ENCODE measurements around the gene TNFSF8. TPM values are rescaled to one million over a fixed set of nuclear protein-coding genes. Genes with fewer than 3 reads are reported as not detected.

Gene TNFSF8
- total RNA-seq, 1 experiment from 2014 or later = not detected

DNA sequence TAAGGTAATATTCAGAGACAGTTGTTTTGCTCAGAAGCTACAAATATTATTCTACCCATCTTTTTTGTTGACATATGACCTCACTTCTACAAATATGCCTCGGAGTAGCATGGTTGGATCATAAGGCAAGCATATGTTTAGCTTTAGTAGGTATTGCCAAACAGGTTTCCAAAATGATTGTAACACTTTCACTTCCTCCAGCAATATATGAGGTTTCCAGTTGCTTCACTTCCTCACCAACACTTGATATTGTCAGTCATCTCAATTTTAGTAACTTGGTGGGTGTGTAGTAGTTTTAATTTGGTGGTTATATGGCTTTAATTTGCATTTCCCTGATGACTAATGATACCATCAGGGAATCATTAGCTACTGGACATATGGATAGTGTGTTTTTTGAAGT lies 46.7 kb downstream of the TNFSF8 start:
- DNase-seq (ENCODE audit: extremely low read depth, low read depth) = no peak

DNA sequence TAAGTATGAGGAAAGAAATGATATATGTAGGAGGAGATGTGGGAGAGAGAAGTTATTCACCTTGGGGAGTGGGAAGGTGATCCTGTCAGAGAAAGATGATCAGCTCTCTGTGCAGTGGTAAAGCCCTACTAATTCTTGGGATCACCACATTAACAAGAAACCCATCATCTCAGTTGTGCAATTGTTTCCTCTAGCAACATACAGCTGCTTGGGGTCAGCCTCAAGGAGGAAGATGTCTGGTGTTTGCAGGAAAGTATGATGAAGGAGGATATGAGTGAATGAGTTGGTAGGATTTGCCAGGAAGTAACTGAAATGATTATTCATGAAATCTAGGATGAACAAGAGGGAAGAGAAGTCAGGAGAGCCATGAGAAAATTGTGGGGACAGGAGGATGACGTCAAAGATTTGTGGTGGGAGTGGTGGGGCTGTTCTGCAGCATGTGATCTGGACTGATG lies 50.1 kb downstream of the TNFSF8 start:
- no peak for DNase-seq (ENCODE audit: extremely low read depth, low read depth)

DNA sequence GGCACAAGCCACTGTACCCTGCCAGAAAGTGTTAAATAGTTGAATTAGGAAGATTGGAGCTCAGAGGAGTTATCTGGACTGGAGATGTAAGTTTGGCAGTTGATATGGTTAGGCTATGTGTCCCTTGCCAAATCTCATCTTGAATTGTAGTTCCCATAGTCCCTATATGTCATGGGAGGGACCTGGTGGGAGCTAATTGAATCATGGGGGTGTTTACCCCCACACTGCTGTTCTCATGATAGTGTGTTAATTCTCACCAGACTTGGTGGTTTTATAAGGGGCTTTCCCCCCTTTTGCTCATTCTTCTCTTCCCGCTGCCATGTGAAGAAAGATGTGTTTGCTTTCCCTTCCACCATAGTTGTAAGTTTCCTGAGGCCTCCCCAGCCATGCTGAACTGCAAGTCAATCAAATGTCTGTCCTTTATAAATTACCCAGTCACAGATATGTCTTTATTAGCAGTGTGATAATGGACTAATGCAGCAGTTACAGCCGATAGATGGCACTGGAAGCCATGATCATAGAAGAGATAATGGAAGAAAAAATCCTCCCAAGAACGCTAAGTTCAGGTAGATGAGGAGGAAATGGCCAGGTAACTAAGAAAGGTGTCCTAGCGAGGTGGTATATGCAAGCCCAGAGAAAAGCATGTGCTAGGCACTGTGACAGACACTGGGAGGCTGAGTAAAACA lies 51.4 kb downstream of the TNFSF8 start:
- no peak for DNase-seq (ENCODE audit: extremely low read depth, low read depth)

DNA sequence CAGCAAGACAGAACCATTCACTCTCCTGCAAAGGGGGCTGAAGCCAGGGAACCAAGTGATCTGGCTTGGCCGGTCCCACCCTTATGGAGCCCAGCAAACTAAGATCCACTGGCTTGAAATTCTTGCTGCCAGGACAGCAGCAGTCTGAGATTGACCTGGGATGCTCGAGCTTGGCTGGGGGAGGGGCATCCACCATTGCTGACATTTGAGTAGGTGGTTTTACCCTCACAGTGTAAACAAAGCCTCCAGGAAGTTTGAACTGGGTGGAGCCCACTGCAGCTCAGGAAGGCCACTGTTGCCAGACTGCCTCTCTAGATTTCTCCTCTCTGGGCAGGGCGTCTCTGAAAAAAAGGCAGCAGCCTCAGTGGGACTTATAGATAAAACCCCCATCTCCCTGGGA lies 60.5 kb downstream of the TNFSF8 start:
- DNase-seq (ENCODE audit: extremely low read depth, low read depth) = no peak

DNA sequence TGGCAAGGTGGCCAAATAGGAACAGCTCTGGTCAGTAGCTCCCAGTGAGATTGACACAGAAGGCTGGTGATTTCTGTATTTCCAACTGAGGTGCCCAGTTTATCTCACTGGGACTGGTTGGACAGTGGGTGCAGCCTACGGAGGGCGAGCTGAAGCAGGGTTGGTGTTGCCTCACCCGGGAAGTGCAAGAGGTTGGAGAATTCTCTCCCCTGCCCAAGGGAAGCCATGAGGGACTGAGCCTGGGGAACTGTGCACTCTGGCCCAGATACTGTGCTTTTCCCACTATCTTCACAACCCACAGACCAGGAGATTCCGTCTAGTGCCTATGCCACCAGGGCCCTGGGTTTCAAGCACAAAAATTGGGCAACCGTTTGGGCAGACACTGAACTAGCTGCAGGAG lies 61.0 kb downstream of the TNFSF8 start:
- DNase-seq (ENCODE audit: extremely low read depth, low read depth) = no peak

DNA sequence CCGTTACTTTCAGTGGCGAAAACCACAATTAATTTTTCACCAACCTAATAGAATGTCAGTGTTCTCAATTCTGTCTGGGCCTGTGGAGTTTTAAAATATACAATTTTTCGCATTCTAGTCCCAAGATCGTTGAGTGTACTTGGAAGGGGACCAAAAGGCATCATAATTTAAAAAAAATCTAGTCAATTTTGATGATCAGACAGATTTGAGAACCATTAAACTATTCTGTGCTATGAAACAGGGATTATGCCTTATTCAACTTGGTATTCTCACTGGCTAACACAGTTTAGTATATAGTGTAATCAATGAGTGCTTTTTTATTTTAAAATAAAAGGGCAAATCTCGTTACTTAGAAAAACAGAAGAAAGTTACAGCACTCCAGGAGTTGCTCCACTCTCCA lies 63.1 kb downstream of the TNFSF8 start:
- DNase-seq (ENCODE audit: extremely low read depth, low read depth) = no peak

DNA sequence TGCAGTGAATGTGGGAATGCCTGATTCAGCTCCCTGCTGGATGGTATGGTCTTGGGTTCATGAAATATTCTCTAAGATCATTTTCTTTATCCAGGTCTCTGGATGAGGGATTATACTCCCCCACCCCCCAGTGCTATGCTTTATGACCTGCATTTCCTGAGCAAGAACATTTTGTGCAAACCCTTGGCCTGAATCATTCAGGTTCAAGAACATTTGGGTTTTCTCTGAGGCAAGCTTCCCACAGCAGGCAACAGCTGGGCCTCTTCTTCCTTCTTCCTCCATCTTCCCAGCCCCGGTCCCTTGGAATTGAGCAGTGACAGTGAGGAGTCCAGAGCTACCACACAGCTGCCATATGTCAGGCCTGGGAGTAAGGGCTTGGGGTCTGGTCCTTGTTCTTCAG lies 65.9 kb downstream of the TNFSF8 start:
- no peak for DNase-seq (ENCODE audit: extremely low read depth, low read depth)

DNA sequence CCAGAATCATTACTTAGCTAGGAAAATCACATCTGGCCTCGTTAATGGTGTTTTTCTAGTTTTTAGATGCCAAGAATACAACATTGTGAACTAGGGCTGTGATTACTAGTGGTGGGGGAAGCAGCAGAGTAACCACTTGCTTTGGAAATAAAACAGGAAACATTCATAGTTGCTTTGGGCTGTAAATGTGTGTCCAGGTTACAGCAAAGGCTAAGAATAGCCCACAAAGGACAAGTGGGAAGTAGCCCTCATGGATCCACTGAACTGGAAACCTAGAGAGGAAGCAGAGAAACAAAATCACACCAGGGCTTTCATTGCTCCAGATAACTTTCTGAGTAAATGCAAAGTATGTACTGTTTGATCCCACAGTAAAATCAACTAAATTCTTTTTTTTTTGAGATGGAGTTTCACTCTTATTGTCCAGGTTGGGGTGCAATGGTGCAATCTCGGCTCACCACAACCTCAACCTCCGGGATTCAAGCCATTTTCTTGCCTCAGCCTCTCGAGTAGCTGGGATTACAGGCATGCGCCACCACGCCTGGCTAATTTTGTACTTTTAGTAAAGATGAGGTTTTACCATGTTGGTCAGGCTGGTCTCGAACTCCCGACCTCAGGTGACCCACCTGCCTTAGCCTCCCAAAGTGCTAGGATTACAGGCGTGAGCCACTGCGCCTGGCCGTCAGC lies 68.3 kb downstream of the TNFSF8 start:
- DNase-seq (ENCODE audit: extremely low read depth, low read depth) = no peak

DNA sequence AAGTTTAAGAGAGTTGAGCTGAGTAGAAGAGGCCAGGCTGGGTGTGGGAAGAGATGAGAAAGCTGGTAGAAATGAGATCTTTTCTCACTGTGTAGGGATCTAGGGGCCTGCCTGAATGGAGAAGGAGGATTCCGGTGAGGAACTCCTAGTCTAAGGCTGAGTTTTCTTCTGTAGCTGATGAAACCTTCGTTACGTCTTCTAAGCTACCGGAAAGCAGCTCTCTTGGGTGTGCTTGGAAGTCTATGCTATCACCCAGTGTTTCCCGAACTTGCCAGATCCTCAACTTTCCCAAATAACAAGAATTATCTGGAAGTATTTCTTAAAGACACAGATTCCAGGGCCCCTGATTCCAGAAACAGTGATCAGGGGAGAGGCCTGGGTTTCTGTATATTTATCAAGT lies 69.1 kb downstream of the TNFSF8 start:
- no peak for DNase-seq (ENCODE audit: extremely low read depth, low read depth)

DNA sequence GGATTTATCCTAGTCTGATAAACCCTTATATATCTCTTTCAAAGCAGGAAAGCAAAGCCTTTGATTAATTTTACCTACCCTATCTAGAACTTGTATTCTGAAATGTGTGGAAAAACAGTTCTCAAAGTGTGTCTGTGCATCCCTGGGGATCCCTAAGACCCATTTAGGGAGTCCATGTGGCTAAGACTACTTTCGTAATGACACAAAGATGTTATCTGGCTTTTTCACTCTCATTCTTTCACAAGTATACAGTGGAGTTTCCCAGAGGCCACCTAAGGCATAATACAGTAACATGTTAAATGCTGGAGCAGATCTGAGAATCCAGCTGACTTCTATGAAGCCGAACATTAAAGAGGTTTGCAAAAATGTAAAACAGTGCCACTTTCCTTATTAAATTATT lies 70.2 kb downstream of the TNFSF8 start:
- DNase-seq (ENCODE audit: extremely low read depth, low read depth) = no peak

DNA sequence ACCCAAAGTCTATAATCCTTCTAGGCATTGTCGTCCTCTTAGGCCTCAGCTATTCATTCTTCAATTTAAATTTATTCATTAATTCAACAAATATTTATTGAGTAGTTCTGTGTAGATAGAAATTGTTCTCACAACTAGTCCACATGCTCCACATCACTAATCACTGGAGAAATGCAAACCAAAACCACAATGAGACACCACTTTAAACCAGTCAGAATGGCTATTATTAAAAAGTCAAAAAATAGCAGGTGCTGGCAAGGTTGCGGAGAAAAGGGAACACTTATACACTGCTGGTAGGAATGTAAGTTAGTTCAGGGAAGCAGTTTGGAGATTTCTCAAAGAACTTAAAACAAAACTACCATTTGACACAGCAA lies 73.5 kb downstream of the TNFSF8 start:
- DNase-seq (ENCODE audit: extremely low read depth, low read depth) = no peak

DNA sequence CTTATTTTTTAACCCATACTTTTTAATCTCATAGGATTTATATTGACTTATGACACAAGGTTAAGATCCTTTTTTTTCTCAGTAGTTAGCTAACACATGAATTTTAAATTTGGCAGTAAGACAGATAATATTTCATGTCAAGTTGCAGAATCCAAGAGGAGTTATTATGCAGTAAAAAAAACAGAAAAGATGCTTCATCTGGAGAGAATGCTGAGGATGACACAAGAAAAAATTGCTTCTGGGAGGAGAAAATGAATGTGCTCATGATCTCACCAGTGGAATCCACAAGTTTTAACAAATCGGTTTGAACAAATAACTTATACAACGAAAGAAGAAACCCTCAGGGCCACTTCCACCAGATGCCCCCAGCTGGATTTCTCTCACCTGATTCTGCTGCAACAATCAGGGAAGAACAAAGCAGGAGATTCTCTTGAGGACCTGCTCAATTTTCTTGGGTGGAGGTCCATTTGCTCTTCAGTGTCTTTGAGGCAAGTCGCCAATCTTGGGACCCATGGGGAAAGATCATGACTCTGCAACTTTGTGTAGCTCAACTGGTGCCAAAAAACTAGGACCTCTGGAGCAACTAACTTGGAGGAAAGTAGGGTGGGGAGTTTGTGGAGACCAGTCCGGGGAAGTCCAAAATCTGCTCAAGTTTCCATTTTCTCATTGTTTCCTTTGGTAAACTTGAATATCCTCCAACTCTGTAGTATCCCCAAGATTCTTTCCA lies 74.0 kb downstream of the TNFSF8 start:
- DNase-seq (ENCODE audit: extremely low read depth, low read depth) = no peak

DNA sequence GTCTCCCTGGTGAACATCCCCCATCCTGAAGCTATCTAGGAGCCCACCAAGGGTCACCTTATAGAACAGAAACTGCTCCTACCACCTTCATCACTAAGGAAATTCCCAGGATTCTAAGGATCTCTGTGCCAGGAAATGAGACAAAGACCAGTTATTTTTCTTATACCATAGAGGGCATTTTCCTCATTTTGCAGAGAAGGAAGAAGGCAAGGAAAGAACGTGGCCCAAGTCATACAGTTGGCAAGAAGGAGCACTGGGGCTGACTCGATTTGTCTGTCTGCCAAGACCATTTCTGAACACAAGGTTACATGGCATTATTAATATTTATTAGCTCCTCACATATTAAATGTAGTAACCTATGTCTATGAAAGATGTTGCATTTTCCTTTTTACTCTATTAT lies 74.9 kb downstream of the TNFSF8 start:
- no peak for DNase-seq (ENCODE audit: extremely low read depth, low read depth)

DNA sequence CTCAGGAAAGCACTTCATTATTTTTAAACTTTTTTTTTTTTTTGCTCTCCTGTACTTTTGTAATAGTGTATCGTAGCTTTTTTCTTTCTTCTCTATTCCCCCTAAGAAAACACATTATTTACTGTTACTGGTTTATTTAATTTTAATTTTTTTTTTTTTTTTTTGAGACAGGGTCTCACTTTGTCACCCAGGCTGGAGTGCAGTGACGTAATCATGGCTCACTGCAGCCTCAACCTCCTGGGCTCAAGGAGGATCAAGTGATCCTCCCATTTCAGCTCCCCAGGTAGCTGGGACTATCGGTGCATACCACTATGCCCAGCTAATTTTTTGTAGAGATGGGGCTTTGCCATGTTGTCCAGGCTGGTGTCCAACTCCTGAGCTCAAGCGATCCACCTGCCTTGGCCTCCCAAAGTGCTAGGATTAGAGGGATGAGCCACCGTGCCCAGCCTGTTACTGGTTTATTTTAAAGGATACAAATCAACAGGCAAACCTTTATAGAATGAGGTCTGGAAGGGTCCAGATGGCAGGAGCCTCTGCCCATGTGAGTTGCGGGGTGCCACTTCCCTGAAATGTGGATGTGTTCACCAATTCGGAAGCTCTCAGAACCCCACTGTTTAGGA lies 75.5 kb downstream of the TNFSF8 start:
- no peak for DNase-seq (ENCODE audit: extremely low read depth, low read depth)

DNA sequence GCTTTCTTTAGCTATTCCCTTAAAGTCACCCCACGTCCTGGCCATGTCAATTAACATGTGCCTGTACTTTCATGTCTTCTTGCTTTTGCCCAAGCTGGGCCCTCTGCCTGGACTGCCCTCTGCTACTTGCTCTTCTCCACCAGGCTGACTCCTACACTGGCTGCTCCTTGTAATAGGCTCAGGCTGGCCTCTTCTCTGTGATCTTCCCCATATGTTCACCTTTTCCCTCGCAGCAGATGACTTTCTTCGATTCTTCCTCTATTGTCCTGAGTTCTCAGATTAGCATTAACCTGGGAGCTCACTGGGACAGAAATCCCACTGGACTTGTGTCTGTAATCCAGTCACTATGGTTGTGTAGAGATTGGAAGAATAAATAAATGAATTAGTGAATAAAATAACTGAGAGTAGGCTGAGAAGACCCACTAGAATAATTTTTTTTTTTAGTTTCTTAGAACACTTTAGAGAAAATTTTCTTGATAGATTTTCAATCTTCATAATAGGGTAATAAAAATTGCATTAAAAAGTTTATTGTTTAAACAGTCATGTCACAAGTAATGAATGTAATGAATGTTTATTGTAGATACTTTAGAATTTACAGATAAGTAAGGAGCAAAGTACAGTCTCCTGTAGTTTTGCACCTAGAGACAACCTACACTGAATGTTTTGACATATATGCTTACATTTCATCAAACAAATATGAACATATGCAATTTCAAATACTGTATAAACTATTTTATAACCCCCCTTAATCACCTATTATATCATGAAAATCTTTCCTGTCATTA lies 77.1 kb downstream of the TNFSF8 start:
- no peak for DNase-seq (ENCODE audit: extremely low read depth, low read depth)

DNA sequence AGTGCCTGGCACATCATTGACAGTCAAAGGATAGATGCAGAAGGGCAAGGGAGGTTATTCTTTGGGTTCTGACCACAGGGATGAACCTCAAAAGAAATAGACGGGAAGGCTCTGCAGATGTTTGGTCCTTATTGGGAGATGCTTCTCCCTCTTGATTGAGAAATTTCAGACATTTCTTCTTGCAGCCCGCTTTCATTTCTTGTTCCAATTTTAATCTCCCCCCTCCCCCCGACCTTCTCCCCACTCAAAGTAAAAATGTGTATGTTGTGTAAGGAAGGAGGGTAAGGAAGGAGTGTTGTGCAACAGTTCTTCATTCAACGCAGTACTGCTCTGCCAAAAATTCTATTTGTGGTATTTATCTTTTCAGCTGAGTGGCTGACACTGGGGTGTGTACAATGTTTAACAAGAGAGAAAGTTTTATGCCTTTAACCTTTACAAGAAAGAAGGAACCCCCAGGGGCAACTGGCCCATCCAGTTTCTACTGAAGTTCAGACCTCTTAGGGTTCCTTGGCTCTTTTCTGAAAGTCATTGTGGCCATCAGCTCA lies 78.3 kb downstream of the TNFSF8 start:
- no peak for DNase-seq (ENCODE audit: extremely low read depth, low read depth)

DNA sequence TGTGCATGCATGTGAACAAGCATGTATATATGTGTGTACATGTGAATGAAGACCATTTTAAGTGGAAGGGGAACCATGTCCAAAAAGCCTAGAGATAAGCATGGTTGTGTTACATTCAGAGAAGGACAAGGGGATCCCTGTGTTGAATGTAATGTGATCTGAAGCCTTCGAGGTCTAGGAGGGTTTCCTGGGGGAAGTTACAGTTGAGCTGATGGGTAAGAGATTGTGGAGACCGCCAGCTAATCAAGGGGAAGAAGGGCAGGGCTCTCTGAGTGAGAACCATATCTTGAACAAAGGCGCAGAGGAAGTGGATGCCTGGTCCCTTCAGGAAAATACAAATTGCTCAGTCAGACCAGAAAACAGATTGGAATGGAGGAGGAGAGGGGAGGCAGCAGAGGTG lies 79.1 kb downstream of the TNFSF8 start:
- DNase-seq (ENCODE audit: extremely low read depth, low read depth) = no peak

All from NCI-H460 (cell line).